ENCODE measurements around the gene NINJ1. TPM values are rescaled to one million over a fixed set of nuclear protein-coding genes. Genes with fewer than 3 reads are reported as not detected.

The NINJ1 gene
- total RNA-seq, 4 donors from 2014 or later: 29.5 to 67.7 (median 38.5) TPM

DNA sequence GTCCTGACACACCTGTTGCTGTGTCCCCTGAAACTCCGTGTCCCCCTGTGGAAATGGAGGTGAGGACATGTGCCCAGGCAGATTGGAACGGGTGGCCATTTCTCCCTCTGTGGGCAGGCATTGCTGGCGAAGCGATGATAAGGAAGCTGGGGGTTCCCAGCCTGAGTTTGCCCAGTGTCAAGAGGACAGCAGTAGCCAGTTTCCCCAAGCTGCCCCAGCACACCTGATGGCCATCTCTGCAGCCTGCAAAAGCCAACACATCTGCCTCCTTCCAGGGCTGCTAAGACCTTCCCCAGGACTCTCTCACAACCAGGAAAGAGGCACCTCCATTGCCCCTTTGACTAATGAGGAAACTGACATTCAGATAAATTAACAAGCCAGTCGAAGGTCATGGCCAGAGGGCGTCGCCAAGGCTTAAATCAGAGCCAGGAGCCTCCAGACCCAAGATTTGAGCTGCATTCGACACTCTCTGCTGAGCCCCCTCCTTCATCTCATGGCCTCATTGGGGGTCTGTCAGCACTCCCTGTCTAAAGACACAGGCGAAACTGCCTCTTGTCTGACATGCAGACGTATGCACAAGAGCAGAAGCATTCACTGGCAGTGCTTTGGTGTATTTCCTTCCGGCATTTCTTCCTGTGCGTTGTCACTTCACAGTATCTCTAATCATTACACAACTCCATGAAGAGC, 39.5 kb upstream of the NINJ1 start:
- no peak for TF ChIP-seq POLR2AphosphoS5 (IDR thresholded peaks at IDR 0.05)
- TF ChIP-seq EP300 (IDR thresholded peaks at IDR 0.05; ENCODE audit: low read depth): no peak
- no peak for TF ChIP-seq CTCF (IDR thresholded peaks at IDR 0.05)
- TF ChIP-seq POLR2A (IDR thresholded peaks at IDR 0.05): no peak
- in situ Hi-C loops (cut with MboI; ENCODE audit: low pct_ligation_motif_present in 1 of 4, low pct_unique_long_range_greater_than_20kb in 1 of 4, low sequenced_read_pairs in 3 of 4) (loop anchor here in 3 of 4 donors (25.0 kb wide), 4 partner anchors 264 to 789 kb away; partner anchors contain the start of gene BARX1 (in 1 of the 3)), intact Hi-C loops (cut with DNase I; ENCODE audit: low total_unique reads) (no loop called here)
- Histone ChIP-seq H3K4me1 (no peaks in the 10 kb centered on the region), H3K27me3 (no peaks in the 10 kb centered on the region), H3K27ac (no peak overlapping the region), H3K9me3 (no peaks in the 10 kb centered on the region), H3K36me3 (no peaks in the 10 kb centered on the region), H3K4me3 (no peak overlapping the region)
- 82 to 90% methylated on average over 2 to 12 of the region's 12 CpGs for WGBS, 2 donors (ENCODE audit: low coverage in 1 of 2)
- no peak for DNase-seq

GRCh38 chr9:93172666-93173364, 38.8 kb upstream of the NINJ1 start:
- in situ Hi-C loops (cut with MboI; ENCODE audit: low pct_ligation_motif_present in 1 of 4, low pct_unique_long_range_greater_than_20kb in 1 of 4, low sequenced_read_pairs in 3 of 4) (loop anchor here in 3 of 4 donors (25.0 kb wide), 4 partner anchors 264 to 789 kb away; partner anchors contain the start of gene BARX1 (in 1 of the 3)), intact Hi-C loops (cut with DNase I; ENCODE audit: low total_unique reads) (no loop called here)
- Histone ChIP-seq H3K27me3 (no peaks in the 10 kb centered on the region), H3K4me3 (no peak overlapping the region), H3K27ac (no peak overlapping the region), H3K4me1 (peaks cover 0 to 1% (median 0%) of the 10 kb centered on the region in 4 donors), H3K9me3 (no peaks in the 10 kb centered on the region), H3K36me3 (no peaks in the 10 kb centered on the region)
- TF ChIP-seq EP300 (IDR thresholded peaks at IDR 0.05; ENCODE audit: low read depth) (no peak), POLR2A (IDR thresholded peaks at IDR 0.05) (no peak), CTCF (IDR thresholded peaks at IDR 0.05) (no peak), POLR2AphosphoS5 (IDR thresholded peaks at IDR 0.05) (no peak)
- no peak for DNase-seq
- WGBS, 2 donors (ENCODE audit: low coverage in 1 of 2): 85 to 87% methylated on average over 4 to 20 of the region's 20 CpGs

DNA sequence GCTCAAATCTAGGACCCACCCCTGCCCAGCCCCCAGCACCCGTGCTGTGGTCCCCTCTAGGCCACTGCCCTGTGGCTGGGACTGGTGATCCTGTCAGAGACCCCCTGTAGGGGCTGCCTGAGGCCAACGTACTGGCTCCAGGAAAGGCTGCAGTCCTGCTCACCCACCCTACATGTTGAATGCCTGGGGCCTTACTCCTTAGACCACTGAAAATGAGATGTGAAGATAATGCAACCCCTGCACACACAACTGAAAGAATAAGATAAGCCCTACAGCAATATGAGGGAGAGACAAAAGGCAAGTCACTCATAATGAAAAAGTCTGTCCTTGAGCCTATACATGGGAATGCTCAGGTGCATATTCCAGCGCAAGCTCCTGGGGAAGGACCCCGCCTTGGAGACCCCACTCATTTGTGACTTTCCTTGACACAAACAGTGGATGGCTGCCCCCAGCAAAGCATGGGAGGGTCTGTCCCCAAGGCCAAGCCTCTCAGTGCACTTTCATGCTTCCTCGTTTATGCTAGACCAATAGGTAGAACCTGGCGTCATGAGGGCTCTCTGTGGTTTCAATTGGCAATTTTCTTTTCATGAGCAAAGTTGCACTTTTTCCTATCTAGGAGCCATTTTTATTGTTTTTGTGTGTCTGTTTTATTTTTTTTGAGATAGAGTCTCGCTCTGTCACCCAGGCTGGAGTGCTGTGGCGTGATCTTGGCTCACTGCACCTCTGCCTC, 37.4 kb upstream of the NINJ1 start:
- in situ Hi-C loops (cut with MboI; ENCODE audit: low pct_ligation_motif_present in 1 of 4, low pct_unique_long_range_greater_than_20kb in 1 of 4, low sequenced_read_pairs in 3 of 4) (loop anchor here in 3 of 4 donors (25.0 kb wide), 4 partner anchors 266 to 791 kb away; partner anchors contain the start of gene BARX1 (in 1 of the 3)), intact Hi-C loops (cut with DNase I; ENCODE audit: low total_unique reads) (no loop called here)
- Histone ChIP-seq H3K27ac (no peak overlapping the region), H3K36me3 (no peaks in the 10 kb centered on the region), H3K4me1 (peaks cover 0 to 13% (median 0%) of the 10 kb centered on the region in 4 donors), H3K9me3 (no peaks in the 10 kb centered on the region), H3K27me3 (no peaks in the 10 kb centered on the region), H3K4me3 (no peak overlapping the region)
- no peak for TF ChIP-seq POLR2AphosphoS5 (IDR thresholded peaks at IDR 0.05)
- no peak for TF ChIP-seq CTCF (IDR thresholded peaks at IDR 0.05)
- no peak for TF ChIP-seq POLR2A (IDR thresholded peaks at IDR 0.05)
- no peak for TF ChIP-seq EP300 (IDR thresholded peaks at IDR 0.05; ENCODE audit: low read depth)
- no peak for DNase-seq
- 87 to 100% methylated on average over 2 to 8 of the region's 8 CpGs for WGBS, 2 donors (ENCODE audit: low coverage in 1 of 2)

DNA sequence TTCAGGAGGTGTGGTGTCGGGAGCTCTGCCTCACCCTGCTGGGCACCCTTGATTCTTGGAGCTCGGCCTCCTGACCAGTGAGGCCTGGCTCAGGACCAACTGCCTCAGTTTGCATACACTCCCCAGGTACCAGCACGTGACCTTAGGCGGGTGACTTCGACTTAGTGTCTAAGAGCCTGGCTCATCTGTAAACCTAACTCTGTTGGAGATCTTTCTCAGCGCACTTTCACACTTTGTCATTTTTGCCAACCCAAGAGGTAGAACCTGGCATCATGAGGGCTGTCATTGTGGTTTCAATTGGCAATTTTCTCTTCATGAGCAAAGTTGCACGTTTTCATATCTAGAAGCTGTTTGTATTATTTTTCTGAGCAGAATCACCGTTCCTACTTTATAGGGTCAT, 36.5 kb upstream of the NINJ1 start:
- Histone ChIP-seq H3K4me3 (no peak overlapping the region), H3K4me1 (peaks cover 0 to 13% (median 0%) of the 10 kb centered on the region in 4 donors), H3K36me3 (no peaks in the 10 kb centered on the region), H3K9me3 (no peaks in the 10 kb centered on the region), H3K27ac (no peak overlapping the region), H3K27me3 (no peaks in the 10 kb centered on the region)
- 68 to 87% methylated on average over 4 to 8 of the region's 8 CpGs for WGBS, 2 donors (ENCODE audit: low coverage in 1 of 2)
- no peak for DNase-seq
- intact Hi-C loops (cut with DNase I; ENCODE audit: low total_unique reads) (no loop called here), in situ Hi-C loops (cut with MboI; ENCODE audit: low pct_ligation_motif_present in 1 of 4, low pct_unique_long_range_greater_than_20kb in 1 of 4, low sequenced_read_pairs in 3 of 4) (loop anchor here in 3 of 4 donors (25.0 kb wide), 4 partner anchors 267 to 792 kb away; partner anchors contain the start of gene BARX1 (in 1 of the 3))
- TF ChIP-seq POLR2AphosphoS5 (IDR thresholded peaks at IDR 0.05) (no peak), POLR2A (IDR thresholded peaks at IDR 0.05) (no peak), CTCF (IDR thresholded peaks at IDR 0.05) (no peak), EP300 (IDR thresholded peaks at IDR 0.05; ENCODE audit: low read depth) (no peak)
